Amygdala (tissue), 56 donors: Measurements from ENCODE around the gene TRDMT1.

Experiments used
- DNase-seq, 56 donors: peaks; one replicate each; lab custom pipeline; 2025; lab: John Stamatoyannopoulos, UW

Gene TRDMT1

GRCh38 chr10:17113346-17113745, 88.1 kb downstream of the TRDMT1 start:
- no peak for DNase-seq

GRCh38 chr10:17112566-17112965, 88.9 kb downstream of the TRDMT1 start:
- DNase-seq, result no peak

- no peak for DNase-seq
Observed at GRCh38 chr10:17109475-17110207, 91.8 kb downstream of the TRDMT1 start.

- no peak for DNase-seq
Observed at GRCh38 chr10:17109046-17109445, 92.4 kb downstream of the TRDMT1 start.

DNA sequence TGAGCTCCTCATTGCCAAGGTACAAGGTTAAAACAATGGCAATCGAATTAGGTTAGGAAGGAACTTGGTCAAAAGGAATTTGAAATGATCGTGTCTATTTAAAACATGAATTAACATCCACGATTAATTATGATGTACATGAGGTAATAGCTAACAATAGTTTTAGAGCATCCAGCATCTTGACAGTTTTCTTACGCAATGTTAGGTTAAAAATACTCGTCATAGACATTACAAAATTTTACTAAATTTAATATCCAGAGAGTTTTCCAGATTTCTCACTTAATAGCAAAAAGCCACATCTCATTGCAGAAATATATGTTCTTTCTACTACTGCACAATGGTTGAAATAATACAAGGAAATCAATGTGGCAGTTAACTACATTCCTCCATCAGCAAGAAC, 94.5 kb downstream of the TRDMT1 start:
- no peak for DNase-seq

GRCh38 chr10:17101910-17102266, 99.6 kb downstream of the TRDMT1 start:
- DNase-seq, result no peak

DNA sequence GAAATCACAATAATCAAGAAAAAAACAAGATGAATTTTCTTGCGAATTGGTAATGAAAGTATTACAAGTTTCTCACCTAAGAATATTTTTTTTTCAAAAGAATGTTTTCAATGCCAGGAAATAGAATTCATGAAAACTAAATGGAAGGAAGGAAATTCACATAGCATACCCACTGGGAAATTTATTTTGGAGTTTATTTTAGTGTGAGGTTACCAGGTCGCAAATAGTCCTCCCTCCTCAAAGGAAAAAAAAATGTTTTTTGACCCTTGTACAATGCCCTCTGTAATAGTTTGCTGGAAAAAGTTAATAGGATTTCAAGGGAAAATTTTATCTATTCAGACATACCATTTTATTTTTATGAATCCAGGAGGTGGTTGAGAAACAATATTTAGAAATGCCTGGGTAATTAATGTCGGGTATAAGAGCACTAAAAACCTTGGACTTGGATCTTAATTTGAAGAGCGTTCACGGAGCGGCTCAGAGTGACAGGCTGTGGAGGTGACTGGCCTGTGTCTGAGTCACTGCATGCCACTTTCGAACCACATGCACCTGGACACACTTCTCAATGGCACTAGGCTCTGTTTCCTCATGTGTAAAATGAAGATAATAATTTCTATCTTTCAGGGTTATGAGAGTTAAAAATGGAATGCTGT, 100.1 kb downstream of the TRDMT1 start:
- DNase-seq, result no peak

- peak in 2 of 56 donors; percentile 1 to 6 for DNase-seq
Observed at GRCh38 chr10:17100586-17100985, 100.9 kb downstream of the TRDMT1 start.

DNA sequence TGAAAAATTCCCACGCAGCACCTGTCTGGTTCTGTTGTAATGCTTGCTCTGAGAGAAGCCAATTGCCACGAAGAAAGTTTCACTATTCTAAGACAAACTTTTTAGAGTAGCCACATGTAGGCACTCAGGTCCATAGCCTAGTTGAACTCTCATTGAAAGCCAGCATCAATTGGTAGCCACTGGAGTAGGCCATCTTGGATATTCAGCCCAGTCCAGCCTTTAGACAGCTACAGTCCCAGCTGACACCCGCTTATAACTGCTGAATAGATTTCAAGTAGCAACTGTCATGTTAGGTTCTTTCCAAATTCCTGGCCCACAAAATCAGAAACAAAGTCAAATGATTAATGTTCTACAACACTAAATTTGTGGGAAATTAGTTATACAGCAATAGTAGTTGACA, 103.5 kb downstream of the TRDMT1 start:
- DNase-seq, result no peak
